Activated CD4-positive, alpha-beta T cell treated with anti-CD3 and anti-CD28 coated beads for 36 hours (primary cell): Measurements from ENCODE around the gene ZNF358. TPM values are rescaled to one million over a fixed set of nuclear protein-coding genes. Genes with fewer than 3 reads are reported as not detected.
"Not testable (repeated sequence)": the region's sequence is repeated elsewhere in the genome, so short reads cannot be mapped to it uniquely, and the experiment has no call there.

Source experiments
- ATAC-seq: fragments of 200-7000 bp; cut with Tn5 transposase; one replicate; pipeline ENCODE4 v1.10.0; 2021; ENCODE audit warnings: mild to moderate bottlenecking, moderate library complexity
- CTCF ChIA-PET: fragments of 350-600 bp; sonication (Branson Sonifier 250); formaldehyde crosslinking; loops from one replicate; lab custom pipeline; 2021; ENCODE audit warnings: antibody characterized with exemption; lab: Charles Lee
- POLR2A ChIA-PET: fragments of 350-600 bp; sonication (Branson Sonifier 250); formaldehyde crosslinking; loops from one replicate; lab custom pipeline; 2021; ENCODE audit warnings: antibody characterized with exemption, inconsistent platforms; lab: Charles Lee
- DNase-seq: peaks from one replicate; pipeline ENCODE4 v3.0.0-alpha.2; 2020
- H3K27ac Mint-ChIP-seq: one replicate; pipeline ENCODE4 v1.8.0; 2021; ENCODE audit warnings: mixed read lengths
- H3K27me3 Mint-ChIP-seq: one replicate; pipeline ENCODE4 v1.8.0; 2021; ENCODE audit warnings: mixed read lengths
- H3K36me3 Mint-ChIP-seq: one replicate; pipeline ENCODE4 v1.8.0; 2021; ENCODE audit warnings: low read depth, mixed read lengths
- H3K4me1 Mint-ChIP-seq: one replicate; pipeline ENCODE4 v1.8.0; 2021; ENCODE audit warnings: mixed read lengths
- H3K4me3 Mint-ChIP-seq: one replicate; pipeline ENCODE4 v1.8.0; 2021; ENCODE audit warnings: mild to moderate bottlenecking, moderate library complexity, mixed read lengths
- H3K9me3 Mint-ChIP-seq: one replicate; pipeline ENCODE4 v1.8.0; 2021; ENCODE audit warnings: low read depth, mixed read lengths
- intact Hi-C, 2 experiments: fragments of 100-400 bp; cut with DNase I in 1 of 2; cut with micrococcal nuclease in 1 of 2; formaldehyde crosslinking; loops; one replicate each; pipeline versions ENCODE4 v1.14.2 to v1.15.1; 2022 to 2024; cut with DNase I, micrococcal nuclease
- total RNA-seq, 2 experiments: library from RNA; stranded (reverse); gene quantifications; one replicate each; pipeline ENCODE4 v1.2.3, GENCODE V29; 2021

ZNF358 gene
- total RNA-seq, 2 experiments from 2014 or later, result 5.1 to 8.5 TPM

DNA sequence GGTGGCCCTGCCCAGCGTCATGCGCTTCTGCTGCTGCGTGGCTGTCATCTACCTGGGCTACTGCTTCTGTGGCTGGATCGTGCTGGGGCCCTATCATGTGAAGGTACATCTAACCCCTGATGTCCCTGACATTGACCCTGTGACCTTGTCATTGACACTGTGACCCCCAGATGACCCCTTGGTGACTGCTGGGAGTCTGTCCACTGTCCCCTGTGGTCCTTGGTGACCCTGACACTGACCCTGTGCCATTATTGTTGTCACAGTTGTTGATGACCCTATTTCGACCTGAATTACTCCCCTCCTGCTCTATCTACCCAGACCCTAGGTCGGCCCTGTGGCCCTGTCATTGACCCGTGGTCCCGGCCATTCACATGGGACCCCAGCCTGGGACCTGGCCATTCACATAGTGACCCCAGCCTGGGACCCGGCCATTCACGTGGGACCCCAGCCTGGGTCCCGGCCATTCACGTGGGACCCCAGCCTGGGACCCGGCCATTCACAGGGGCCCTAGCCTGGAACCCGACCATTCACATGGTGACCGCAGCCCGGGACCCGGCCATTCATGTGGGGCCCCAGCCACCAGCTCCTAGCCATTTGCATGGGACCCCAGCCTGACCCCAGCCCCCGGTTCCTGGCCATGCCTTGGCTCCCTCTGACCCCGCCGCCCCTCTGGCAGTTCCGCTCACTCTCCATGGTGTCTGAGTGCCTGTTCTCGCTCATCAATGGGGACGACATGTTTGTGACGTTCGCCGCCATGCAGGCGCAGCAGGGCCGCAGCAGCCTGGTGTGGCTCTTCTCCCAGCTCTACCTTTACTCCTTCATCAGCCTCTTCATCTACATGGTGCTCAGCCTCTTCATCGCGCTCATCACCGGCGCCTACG lies 13.9 kb downstream of the ZNF358 start:
- no peak overlapping the region for H3K4me3 Mint-ChIP-seq
- intact Hi-C loops, result loop anchor here (10.0 kb wide), 2 partner anchors 175 to 1165 kb away; partner anchors contain the start of gene CLPP (in 1 of the 2)
- ChIA-PET CTCF (no interaction called here), POLR2A (interaction anchor here (0.7 kb wide), 1 partner anchor 587 kb away, joined by 5 read pairs; no protein-coding TSS in a partner anchor)
- DNase-seq (no peak), ATAC-seq (no peak)
- H3K4me1 Mint-ChIP-seq, result peaks cover 9% of the 10 kb centered on the region
- no peak overlapping the region for H3K27ac Mint-ChIP-seq
- H3K36me3 Mint-ChIP-seq, result peaks cover 10% of the 10 kb centered on the region
- no peaks in the 10 kb centered on the region for H3K9me3 Mint-ChIP-seq
- no peaks in the 10 kb centered on the region for H3K27me3 Mint-ChIP-seq

DNA sequence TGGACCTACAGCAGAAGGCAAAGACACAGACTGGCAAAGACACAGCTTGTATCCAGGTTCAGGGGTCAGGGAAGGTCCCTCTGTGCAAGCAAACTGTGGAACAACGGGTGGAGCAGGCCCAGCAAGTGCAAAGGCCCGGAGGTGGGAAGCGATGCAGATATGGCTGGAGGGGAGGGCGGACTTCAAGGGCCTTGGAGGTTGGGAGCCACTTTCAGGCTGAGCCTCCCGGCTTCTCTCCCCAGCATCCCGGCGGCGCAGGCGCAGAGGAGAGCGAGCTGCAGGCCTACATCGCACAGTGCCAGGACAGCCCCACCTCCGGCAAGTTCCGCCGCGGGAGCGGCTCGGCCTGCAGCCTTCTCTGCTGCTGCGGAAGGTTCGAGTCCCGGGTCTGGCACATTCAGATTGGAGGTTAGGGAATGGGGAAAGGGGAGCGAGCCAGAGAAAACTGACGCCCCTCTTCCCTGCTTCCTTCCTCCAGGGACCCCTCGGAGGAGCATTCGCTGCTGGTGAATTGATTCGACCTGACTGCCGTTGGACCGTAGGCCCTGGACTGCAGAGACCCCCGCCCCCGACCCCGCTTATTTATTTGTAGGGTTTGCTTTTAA lies 17.5 kb downstream of the ZNF358 start:
- intact Hi-C loops, result loop anchor here (10.0 kb wide), 2 partner anchors 179 to 1169 kb away; partner anchors contain the start of gene CLPP (in 1 of the 2)
- DNase-seq, result no peak
- peaks cover 20% of the 10 kb centered on the region for H3K4me1 Mint-ChIP-seq
- H3K27me3 Mint-ChIP-seq, result no peaks in the 10 kb centered on the region
- ChIA-PET CTCF (interaction anchor here (0.9 to 1.2 kb wide), 2 partner anchors 36 to 183 kb away, joined by 3 to 4 read pairs; a partner anchor contains a TSS), POLR2A (no interaction called here)
- ATAC-seq, result no peak
- peak overlapping the region; percentile 91 for H3K4me3 Mint-ChIP-seq
- peaks cover 10% of the 10 kb centered on the region for H3K36me3 Mint-ChIP-seq
- H3K27ac Mint-ChIP-seq, result peak overlapping the region; percentile 67
- no peaks in the 10 kb centered on the region for H3K9me3 Mint-ChIP-seq

DNA sequence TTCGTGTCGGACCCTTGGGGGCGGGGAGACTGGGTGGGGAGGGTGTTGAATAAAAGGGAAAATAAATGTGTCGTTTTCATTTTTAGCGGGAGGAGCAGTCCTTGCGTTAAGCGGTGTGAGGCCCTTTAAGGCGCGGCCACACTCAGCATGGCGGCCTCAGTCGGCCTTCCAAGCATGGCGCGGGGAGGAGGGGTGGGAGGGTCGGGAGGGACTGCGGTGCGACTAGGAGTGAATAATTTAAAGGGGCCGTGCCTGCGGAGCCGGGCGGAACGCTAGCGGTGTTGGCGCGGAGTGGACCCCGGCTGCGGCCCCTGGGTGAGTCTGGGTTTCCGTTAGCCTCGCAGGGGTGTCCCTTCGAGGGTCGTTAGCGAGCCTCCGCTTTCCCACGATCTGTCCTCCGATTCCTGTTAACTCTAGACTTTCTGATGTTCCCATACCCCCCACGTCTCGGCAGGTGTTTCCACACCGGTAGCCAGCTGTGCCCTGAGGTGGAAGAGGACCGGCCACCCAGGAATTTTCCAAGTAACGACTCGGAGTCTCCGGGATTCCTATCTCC lies 18.1 kb downstream of the ZNF358 start:
- ATAC-seq (peak; percentile 49), DNase-seq (peak; percentile 91)
- peaks cover 20% of the 10 kb centered on the region for H3K4me1 Mint-ChIP-seq
- CTCF ChIA-PET, result interaction anchor here (1.1 to 2.2 kb wide), 3 partner anchors 34 to 184 kb away, joined by 3 to 6 read pairs (median 3); partner anchors contain the start of gene TRAPPC5
- peaks cover 10% of the 10 kb centered on the region for H3K36me3 Mint-ChIP-seq
- H3K9me3 Mint-ChIP-seq, result no peaks in the 10 kb centered on the region
- H3K27me3 Mint-ChIP-seq, result no peaks in the 10 kb centered on the region
- POLR2A ChIA-PET, result interaction anchor here (0.9 kb wide), 1 partner anchor 13 kb away, joined by 3 read pairs; no protein-coding TSS in a partner anchor
- H3K27ac Mint-ChIP-seq, result peak overlapping the region; percentile 84
- intact Hi-C loops, result loop anchor here (1.0 to 10.0 kb wide), 7 partner anchors 12 to 1169 kb away; partner anchors contain the start of genes MCOLN1 (in 2 of the 2), CLPP (in 1 of the 2) and GPR108 (in 1 of the 2)
- peak overlapping the region; percentile 91 for H3K4me3 Mint-ChIP-seq

DNA sequence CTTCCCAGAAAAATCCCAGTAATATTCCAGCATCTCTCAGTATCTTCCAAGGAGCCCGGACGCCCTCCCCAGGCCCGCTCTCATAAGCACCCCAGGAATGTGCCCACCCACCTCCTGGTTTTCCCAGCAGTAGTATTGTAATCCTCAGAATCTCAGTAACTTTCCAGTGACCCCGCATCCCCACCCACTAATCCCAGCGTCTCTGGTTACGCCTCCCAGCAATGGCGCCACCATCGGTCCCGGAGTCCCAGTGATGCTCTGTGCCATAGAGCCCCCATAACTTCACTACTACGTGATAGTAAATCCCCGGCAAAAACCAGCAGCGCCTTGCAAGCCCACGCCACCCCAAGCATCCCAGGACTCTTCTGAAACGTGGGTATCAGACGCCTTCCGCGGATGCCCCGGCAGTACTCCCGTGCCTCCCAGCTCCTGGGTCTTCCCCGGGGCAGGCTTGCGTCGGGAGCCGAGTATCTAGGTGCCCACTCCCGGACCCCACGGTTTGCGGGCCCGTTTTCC lies 18.7 kb downstream of the ZNF358 start:
- peaks cover 20% of the 10 kb centered on the region for H3K4me1 Mint-ChIP-seq
- peak overlapping the region; percentile 84 for H3K27ac Mint-ChIP-seq
- ATAC-seq, result peak; percentile 16
- no peaks in the 10 kb centered on the region for H3K27me3 Mint-ChIP-seq
- POLR2A ChIA-PET, result interaction anchor here (0.9 kb wide), 1 partner anchor 13 kb away, joined by 3 read pairs; no protein-coding TSS in a partner anchor
- H3K36me3 Mint-ChIP-seq, result peaks cover 10% of the 10 kb centered on the region
- no peaks in the 10 kb centered on the region for H3K9me3 Mint-ChIP-seq
- peak overlapping the region; percentile 91 for H3K4me3 Mint-ChIP-seq
- CTCF ChIA-PET, result interaction anchor here (1.0 to 2.2 kb wide), 5 partner anchors 13 to 185 kb away, joined by 3 to 7 read pairs (median 3); partner anchors contain the start of gene TRAPPC5
- peak; percentile 66 for DNase-seq
- intact Hi-C loops, result loop anchor here (1.0 to 10.0 kb wide), 17 partner anchors 12 to 1170 kb away; partner anchors contain the start of genes MCOLN1 (in 2 of the 2), CLPP (in 1 of the 2), GPR108 (in 1 of the 2) and MAP2K7 (in 1 of the 2)

DNA sequence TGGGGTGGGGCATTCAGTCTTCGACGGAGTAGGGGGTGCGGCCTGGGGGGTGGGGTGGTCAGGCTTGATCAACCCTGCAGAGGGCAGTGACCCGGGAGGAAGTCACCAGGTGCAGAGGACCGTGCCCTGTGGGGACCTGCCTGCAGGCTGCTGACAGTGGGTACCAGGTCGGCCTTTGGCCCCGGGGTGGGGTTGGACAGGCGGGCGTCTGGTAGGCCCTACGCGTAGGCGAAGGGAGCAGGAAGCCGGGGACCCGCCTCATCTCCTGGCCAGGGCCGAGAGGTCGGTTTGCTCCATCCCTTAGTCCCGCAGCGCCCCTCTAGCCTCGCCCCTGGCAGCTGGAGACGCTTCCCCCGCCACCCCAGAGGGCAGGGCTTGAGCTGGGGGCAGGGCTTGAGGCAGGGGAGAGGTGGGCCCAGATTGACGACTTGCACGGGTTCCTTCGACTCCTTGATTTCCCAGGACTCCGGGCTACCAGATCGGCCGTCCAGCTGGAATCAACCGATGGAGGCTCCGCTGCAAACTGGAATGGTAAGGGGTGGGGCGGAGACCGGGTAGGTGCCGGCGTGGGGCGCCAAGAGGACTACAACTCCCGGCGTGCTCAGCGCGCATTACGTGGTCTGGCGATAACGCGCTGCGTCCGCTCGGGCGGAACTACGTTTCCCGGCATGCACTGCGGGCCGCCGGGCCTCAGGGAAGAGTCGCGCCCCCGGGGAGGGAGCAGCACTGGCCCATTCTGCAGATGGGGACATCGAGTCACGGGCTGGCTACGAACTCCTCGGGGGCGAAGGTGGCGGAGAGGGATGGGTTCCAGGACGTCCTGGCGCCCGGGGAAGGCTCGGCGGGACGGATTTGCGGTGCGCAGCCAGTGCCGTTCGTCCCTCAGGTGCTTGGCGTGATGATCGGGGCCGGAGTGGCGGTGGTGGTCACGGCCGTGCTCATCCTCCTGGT lies 19.4 kb downstream of the ZNF358 start, which contains the start of gene PNPLA6:
Gene PNPLA6 (plus strand): TSS at position 671 of the 951 bp plus-strand sequence. CDS start 72 bp downstream, at position 743.
- DNase-seq, result peak; percentile 97
- Mint-ChIP-seq H3K27ac (peak within 1 kb of the TSS; percentile 84), H3K36me3 (peaks cover 11% of the 10 kb centered on the region), H3K9me3 (no peaks in the 10 kb centered on the region), H3K27me3 (no peaks in the 10 kb centered on the region), H3K4me3 (peak within 1 kb of the TSS; percentile 91), H3K4me1 (peaks cover 20% of the 10 kb centered on the region)
- CTCF ChIA-PET, result interaction anchor here (1.0 to 2.2 kb wide), 4 partner anchors 14 to 168 kb away, joined by 3 to 7 read pairs (median 4); partner anchors contain the start of gene TRAPPC5
- POLR2A ChIA-PET, result interaction anchor here (0.5 kb wide), 1 partner anchor 142 kb away, joined by 4 read pairs; no protein-coding TSS in a partner anchor
- peak; percentile 80 for ATAC-seq
- intact Hi-C loops, result loop anchor here (1.0 to 10.0 kb wide), 14 partner anchors 15 to 1171 kb away; partner anchors contain the start of genes CLPP (in 1 of the 2), MAP2K7 (in 1 of the 2), PET100 (in 1 of the 2) and PEX11G (in 1 of the 2)

DNA sequence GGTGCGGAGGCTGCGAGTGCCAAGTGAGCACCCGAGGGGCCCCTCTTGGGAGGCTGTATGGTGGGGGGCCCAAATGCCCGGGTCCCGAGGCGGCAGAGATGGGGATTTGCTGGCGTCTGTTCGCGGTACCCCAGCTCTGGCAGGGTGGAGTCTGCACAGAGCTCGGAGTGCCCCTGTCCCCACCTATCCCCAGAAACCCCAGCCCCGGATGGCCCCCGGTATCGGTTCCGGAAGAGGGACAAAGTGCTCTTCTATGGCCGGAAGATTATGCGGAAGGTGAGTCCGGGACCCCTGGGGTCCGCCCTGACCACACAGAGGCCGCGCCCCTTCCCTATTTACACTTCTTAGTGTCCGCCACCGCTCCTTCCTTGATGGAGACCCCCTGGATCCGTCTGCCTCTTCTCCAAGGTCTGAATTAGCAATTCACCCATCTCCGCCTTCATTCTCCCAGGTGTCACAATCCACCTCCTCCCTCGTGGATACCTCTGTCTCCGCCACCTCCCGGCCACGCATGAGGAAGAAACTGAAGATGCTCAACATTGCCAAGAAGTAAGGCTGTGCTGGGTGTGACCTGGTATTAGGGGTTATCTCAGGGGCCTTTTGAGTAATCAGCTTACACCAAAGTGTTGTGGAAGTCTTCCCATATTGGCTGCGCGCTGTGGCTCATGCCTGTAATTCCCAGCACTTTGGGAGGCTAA lies 20.2 kb downstream of the ZNF358 start:
- H3K4me3 Mint-ChIP-seq, result peak overlapping the region; percentile 91
- peak overlapping the region; percentile 73 for H3K27ac Mint-ChIP-seq
- H3K4me1 Mint-ChIP-seq, result peaks cover 20% of the 10 kb centered on the region
- H3K9me3 Mint-ChIP-seq, result no peaks in the 10 kb centered on the region
- CTCF ChIA-PET, result interaction anchor here (1.3 to 2.2 kb wide), 2 partner anchors 15 to 32 kb away, joined by 6 to 7 read pairs; no protein-coding TSS in a partner anchor
- intact Hi-C loops, result loop anchor here (1.0 to 10.0 kb wide), 14 partner anchors 15 to 1171 kb away; partner anchors contain the start of genes CLPP (in 1 of the 2), MAP2K7 (in 1 of the 2), PET100 (in 1 of the 2) and PEX11G (in 1 of the 2)
- DNase-seq (no peak), ATAC-seq (no peak)
- H3K27me3 Mint-ChIP-seq, result no peaks in the 10 kb centered on the region
- POLR2A ChIA-PET, result interaction anchor here (0.5 kb wide), 1 partner anchor 143 kb away, joined by 4 read pairs; no protein-coding TSS in a partner anchor
- H3K36me3 Mint-ChIP-seq, result peaks cover 12% of the 10 kb centered on the region

DNA sequence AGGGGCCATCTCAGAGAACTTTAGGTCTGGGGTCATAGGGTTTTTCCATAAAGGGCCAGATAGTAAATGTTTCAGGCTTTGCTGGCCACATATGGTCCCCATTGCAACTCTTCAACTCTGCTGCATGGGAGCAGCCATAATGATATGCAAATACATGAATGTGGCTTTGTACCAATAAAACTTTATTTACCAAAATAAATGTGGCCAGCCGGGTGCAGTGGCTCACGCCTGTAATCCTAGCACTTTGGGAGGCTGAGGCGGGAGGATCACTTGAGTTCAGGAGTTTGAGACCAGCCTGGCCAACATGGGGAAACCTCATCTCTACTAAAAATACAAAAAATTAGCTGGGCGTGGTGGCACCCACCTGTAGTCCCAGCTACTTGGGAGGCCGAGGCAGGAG lies 23.1 kb downstream of the ZNF358 start:
- peaks cover 13% of the 10 kb centered on the region for H3K4me1 Mint-ChIP-seq
- H3K4me3 Mint-ChIP-seq, H3K27ac Mint-ChIP-seq, H3K27me3 Mint-ChIP-seq, H3K9me3 Mint-ChIP-seq, DNase-seq, ATAC-seq, POLR2A ChIA-PET, CTCF ChIA-PET: not testable (repeated sequence)
- peaks cover 25% of the 10 kb centered on the region for H3K36me3 Mint-ChIP-seq
- intact Hi-C loops, result loop anchor here (10.0 kb wide), 2 partner anchors 184 to 1174 kb away; partner anchors contain the start of gene CLPP (in 1 of the 2)

DNA sequence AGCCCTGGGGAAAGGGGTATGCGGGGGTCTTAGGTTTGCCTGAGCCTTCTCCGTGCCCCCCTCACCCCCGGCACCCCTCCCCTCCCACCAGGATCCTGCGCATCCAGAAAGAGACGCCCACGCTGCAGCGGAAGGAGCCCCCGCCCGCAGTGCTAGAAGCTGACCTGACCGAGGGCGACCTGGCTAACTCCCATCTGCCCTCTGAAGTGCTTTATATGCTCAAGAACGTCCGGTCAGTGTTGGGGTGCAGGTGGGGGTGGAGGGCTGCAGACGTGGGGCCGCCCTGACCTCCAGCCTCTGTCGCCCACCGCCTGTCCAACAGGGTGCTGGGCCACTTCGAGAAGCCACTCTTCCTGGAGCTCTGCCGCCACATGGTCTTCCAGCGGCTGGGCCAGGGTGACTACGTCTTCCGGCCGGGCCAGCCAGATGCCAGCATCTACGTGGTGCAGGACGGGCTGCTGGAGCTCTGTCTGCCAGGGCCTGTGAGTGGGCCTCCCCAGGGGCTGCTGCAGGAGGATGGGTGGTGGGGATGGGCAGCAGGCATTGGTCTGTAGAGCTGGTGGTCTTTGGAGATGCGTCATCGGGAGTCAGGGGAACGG lies 24.0 kb downstream of the ZNF358 start:
- Mint-ChIP-seq H3K4me1 (peaks cover 15% of the 10 kb centered on the region), H3K36me3 (peaks cover 27% of the 10 kb centered on the region), H3K4me3 (no peak overlapping the region), H3K9me3 (no peaks in the 10 kb centered on the region), H3K27ac (no peak overlapping the region), H3K27me3 (no peaks in the 10 kb centered on the region)
- ChIA-PET CTCF (no interaction called here), POLR2A (no interaction called here)
- DNase-seq (no peak), ATAC-seq (no peak)
- intact Hi-C loops, result loop anchor here (10.0 kb wide), 2 partner anchors 185 to 1175 kb away; partner anchors contain the start of gene CLPP (in 1 of the 2)
